ENCODE data around the gene SCLY. TPM values are rescaled to one million over a fixed set of nuclear protein-coding genes. Genes with fewer than 3 reads are reported as not detected.

Gene SCLY
- total RNA-seq, 3 donors from 2014 or later = 11.2 to 19.8 (median 19.5) TPM

DNA sequence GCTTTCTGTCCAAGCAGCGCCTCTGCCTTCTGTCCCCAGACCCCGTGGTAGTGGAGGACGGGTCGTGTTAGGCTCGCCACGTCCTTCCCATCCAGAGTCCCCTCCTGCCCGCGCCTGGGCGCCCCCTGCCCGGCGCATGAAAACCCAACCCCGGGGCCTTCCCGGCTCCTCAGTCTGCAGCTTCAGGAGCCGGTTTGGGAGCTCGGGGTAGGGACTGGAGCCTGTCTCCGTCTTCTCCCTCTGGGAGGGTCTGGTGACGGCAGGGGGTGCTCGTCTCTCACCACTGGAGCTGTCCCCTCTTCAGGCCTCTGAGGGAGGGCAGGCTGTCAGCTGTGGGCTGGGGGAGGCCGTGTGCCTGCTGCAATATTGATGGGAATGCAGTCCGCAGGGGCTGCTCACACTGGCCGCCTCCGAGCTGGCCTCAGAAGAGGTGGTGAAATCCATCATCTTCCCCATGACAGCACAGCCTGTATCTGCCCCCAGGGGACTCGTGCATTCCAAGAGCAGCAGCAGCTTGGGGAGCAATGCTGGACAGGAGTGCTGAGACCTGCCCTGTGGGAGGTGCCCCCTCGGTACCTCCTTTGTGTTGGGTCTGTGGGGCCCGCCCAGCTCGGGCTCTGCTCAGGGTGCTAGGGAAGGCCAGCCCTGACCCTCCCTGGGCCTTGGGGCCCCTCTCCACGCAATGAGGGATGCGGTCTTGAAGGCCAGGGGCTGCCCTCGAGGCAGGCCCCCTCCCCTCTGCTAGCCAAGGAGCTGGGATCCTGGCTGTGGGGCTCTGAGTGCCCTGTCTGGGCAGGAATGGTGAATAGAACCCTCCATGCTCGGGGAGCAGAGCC, 59.9 kb downstream of the SCLY start:
- no peak for TF ChIP-seq CTCF (IDR thresholded peaks at IDR 0.05)
- ATAC-seq = peak; percentile 10
- DNase-seq = peak in 2 of 3 donors; percentile 31 to 37
- intact Hi-C loops (cut with DNase I, micrococcal nuclease) = no loop called here
- H3K4me3 ChIP-seq = no peak overlapping the region
- H3K4me1 ChIP-seq (ENCODE audit: low read depth) = no peaks in the 10 kb centered on the region
- no peaks in the 10 kb centered on the region for H3K9me3 ChIP-seq
- no peaks in the 10 kb centered on the region for H3K36me3 ChIP-seq (ENCODE audit: low read depth)

- ATAC-seq (no peak), DNase-seq (peak in 2 of 3 donors; percentile 5 to 25)
- H3K9me3 ChIP-seq = no peaks in the 10 kb centered on the region
- intact Hi-C loops (cut with DNase I, micrococcal nuclease) = no loop called here
- no peaks in the 10 kb centered on the region for H3K4me1 ChIP-seq (ENCODE audit: low read depth)
- H3K36me3 ChIP-seq (ENCODE audit: low read depth) = no peaks in the 10 kb centered on the region
- no peak overlapping the region for H3K4me3 ChIP-seq
- no peak for TF ChIP-seq CTCF (IDR thresholded peaks at IDR 0.05)
Observed at GRCh38 chr2:238121511-238122286, 60.9 kb downstream of the SCLY start.

DNA sequence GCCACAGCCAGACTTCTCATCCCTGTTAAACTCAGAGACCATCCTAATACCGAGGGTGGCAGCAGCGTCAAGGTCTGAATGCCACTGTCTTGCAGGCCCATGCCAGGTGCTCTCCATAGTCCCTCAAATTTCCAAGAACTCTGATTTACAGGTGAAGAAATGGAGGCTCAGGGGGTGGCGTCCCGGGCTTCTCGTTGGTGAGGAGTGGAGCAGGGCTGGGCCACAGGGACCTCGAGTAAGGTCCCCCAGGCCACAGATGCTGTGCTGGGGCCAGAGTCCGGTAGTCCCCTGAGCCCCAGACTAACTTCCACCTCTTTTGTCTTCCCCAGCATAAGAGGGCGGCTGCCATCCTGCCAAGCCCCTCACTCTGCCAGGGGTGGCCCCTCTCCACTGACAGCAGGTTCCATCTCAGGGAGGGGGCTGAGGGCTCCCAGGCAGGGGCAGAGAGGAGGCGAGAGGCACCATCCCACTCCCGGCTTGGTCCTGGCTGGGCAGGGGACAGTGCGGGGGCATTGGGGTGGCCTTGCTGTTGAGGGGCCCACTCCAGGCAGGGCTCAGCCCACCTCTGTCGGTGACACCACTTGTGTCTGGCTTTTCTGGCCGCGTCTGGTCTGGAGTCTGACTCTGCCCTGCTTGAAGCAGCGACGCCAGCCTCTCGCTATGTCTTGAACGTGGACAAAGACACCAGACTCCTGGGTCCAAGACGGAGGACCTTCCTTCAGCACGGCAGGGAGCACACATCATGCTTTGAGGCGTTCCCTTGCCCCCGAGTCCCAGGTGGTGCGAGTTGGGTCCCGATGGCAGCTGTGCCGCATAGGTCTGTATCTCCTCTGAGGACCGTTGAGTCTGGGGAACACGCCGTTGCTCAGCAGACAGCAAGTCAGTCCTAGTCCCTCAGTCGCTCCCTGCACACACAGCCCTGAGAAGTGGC, 61.8 kb downstream of the SCLY start:
- Histone ChIP-seq H3K36me3 (ENCODE audit: low read depth) (no peaks in the 10 kb centered on the region), H3K4me1 (ENCODE audit: low read depth) (no peaks in the 10 kb centered on the region), H3K9me3 (no peaks in the 10 kb centered on the region), H3K4me3 (no peak overlapping the region)
- no peak for TF ChIP-seq CTCF (IDR thresholded peaks at IDR 0.05)
- DNase-seq = peak in 2 of 3 donors; percentile 14 to 47
- intact Hi-C loops (cut with DNase I, micrococcal nuclease) = no loop called here
- no peak for ATAC-seq

- Histone ChIP-seq H3K36me3 (ENCODE audit: low read depth) (no peaks in the 10 kb centered on the region), H3K4me3 (no peak overlapping the region), H3K9me3 (no peaks in the 10 kb centered on the region), H3K4me1 (ENCODE audit: low read depth) (no peaks in the 10 kb centered on the region)
- DNase-seq = peak in 2 of 3 donors; percentile 1 to 29
- intact Hi-C loops (cut with DNase I, micrococcal nuclease) = no loop called here
- ATAC-seq = no peak
- no peak for TF ChIP-seq CTCF (IDR thresholded peaks at IDR 0.05)
Observed at GRCh38 chr2:238123218-238123971, 62.6 kb downstream of the SCLY start.
